GM18526 (cell line): Measurements from ENCODE around the gene DTX4.

ENCODE experiments used
- POLR2A ChIP-seq: IDR thresholded peaks from 3 replicates; pipeline ENCODE4 v1.6.1; 2011; ENCODE audit not compliant: insufficient read length; ENCODE audit errors: extremely low read depth

Gene DTX4

GRCh38 chr11:59198726-59199125 is 26.8 kb downstream of the DTX4 start:
- no peak for TF ChIP-seq POLR2A

DNA sequence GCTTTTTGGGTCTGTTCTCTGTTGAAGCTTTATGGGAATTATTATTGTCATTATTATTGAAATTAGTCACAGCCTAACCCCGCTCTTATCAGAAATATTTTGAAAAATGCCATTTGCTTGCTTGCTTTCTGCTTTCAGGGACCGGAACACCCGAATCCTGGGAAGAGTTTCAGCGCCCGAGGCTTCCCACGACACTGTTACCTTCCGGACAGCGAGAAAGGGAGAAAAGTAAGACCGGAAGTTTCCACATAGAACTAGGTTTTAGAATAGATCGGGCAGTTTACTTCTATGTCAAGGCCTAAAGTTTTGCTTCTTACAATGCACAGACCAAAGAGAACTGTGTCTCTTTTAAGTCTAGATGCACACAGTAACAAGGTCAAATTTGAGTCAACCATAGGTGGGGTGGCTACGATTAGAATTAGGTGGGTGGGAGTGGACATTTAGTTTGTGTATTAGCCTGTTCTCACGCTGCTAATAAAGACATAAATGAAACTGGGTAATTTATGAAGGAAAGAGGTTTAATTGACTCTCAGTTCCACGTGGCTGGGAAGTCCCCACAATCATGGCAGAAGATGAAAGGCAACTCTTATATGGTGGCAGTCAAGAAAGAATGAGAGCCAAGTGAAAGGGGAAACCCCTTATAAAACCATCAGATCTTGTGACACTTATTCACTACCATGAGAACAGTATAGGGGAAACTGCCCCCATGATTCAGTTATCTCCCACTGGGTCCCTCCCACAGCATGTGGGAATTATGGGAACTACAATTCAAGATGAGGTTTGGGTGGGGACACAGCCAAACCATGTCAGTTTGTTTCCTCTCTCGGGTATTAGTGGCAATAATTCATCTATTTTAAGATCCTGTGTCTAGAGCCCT is 27.9 kb downstream of the DTX4 start:
- TF ChIP-seq POLR2A, result no peak

GRCh38 chr11:59200423-59200746 is 28.5 kb downstream of the DTX4 start:
- no peak for TF ChIP-seq POLR2A

DNA sequence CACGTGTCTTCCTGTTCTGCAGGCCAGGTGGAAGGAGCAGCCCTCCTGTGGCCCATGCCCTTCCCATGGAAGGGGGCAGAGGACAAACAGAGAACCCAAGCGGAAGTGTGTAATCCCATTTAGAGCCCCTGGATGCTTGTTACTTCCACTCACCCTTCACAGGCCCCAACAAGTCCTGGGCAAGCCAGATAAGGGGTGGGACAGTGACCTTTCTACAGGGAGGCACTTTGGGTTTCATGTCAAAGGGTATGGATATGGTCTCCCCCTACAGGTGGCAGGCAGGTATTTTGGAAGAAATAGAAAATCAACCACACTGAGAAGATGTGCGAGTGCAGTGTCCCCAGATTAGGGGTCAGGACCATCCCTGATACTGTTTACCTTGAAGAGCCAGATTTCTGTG is 29.4 kb downstream of the DTX4 start:
- no peak for TF ChIP-seq POLR2A

DNA sequence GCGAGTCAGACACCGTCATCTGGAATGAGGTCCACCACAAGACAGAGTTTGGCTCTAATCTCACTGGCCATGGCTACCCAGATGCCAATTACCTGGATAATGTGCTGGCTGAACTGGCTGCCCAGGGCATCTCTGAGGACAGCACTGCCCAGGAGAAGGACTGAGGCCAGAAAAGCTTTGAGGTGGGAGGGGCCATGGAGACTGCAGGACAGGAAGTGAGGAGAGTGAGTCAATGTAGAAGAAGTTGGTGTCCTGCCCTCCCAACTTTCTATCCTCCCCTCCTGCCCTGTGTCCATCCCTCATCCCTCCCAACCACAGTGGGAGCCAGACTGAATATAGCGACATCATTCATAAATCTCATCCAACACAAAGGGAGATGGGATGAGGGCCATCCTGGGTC is 32.8 kb downstream of the DTX4 start:
- no peak for TF ChIP-seq POLR2A

DNA sequence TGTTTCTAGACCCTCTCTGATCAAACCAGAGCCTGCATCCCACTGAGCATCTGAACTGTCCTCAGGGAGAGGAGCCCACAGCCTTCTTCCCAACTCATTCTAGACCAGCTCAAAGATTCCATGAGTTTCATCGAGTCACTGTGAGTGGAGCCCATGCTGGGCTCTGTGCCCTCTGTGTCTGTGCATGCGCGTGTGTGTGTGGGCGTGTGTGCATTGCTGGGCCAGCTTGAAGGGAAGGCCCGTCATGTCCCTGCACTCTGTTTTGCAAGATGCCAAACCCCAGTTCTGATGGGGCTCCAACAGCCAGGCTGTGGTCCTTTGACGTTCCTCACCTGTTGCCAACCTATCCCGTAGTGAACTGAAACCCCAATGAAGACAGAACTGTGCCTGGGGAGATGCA is 33.7 kb downstream of the DTX4 start:
- TF ChIP-seq POLR2A, result no peak

DNA sequence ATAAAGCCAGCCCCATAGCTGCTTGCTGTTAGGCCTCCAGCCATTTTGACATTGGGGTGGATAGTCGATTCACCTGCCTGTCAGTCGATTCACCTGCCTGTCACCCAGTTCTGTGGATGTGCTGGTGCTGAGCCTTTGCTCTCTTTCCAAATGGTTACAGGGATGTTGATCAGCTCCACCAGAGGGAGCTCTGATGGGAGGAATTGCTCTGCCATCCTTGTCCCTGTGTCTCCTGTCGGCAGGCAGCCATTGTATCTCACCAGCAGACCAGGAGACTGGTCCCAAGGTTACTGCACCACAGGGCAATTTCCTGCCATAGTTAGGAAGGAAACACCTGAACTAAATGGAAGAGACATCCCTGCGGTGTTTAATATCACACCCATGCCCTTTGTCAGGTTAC is 34.7 kb downstream of the DTX4 start:
- TF ChIP-seq POLR2A, result no peak

GRCh38 chr11:59207988-59208451 is 36.1 kb downstream of the DTX4 start:
- no peak for TF ChIP-seq POLR2A

DNA sequence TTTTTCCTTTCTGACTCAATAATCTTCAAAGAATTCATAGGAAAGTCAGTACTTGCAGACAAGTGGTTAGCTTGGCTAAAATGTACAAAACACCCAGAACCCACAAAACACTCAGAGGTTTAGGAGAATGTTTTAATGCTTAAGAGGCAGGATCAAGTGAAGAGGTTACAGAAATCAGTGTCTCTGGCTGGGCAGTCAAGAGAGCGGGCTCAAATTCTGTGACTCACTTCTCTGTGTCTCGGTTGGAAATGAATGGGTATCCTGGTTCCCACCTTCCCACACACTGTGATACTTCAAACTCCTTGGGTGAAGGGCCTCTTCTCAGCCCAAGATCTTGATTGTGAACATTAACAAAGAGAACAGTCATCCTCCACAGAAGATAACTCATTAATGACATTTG is 37.0 kb downstream of the DTX4 start:
- TF ChIP-seq POLR2A, result no peak

DNA sequence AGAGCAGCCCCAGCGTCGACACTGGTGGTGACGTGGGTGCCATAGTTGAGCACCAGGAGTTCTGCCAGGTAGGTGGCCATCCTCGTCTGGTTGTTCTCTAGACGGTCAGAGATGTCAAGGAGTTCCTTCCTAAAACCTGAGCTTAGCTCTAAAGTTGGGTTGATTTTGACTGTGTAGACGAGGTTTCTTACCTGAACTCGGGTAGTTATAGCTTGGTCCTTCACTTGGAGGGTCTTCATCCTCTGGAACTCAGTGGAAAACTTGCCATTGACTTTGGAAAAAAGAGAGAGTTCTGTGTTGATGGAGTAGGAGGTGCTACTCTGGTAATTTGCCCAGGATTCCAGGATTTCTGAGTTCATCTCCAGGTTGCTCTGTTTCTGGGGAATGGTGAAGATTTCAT is 40.3 kb downstream of the DTX4 start:
- TF ChIP-seq POLR2A, result no peak

DNA sequence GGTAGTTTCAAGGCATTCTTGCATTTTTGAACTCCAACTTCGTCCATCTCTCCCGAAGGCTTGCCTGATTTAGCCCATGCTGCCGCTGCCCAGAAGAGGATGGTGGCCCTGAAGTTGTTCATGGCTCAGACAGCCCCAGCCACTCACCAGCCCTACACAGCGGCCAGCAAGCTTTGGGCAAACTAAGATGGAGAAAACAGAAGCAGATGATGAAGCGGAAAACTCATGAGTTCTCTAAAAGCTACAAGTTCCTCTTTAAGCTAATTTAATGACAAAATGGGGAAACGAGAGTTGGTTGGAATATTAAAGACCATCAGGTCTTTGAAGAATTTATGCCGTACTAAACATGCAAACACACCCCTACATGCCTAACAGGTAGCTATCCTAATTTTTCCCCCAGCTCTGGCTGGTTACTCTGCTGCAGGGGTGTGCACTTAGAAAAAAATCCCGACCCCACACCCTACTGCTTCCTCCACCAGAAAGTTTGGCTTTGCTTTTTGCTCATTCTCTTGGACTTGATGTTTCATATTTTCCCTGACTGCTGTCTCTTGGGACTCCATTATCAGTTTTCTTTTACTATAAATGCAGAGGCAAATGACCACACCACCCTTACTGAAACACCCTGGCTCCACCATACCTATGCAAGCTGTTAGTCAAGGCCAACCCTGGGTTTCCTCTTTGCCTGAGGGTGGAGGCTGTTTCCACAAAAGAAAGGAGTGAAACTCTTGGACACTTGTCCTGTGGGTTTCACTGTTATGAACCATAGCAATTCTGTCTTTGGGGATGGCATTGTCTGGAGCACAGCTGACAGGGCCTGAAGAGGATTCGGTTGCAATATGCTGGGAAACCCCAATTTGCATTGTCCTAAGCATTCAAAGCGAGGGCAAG is 41.1 kb downstream of the DTX4 start, which contains the start of gene MPEG1:
TSS of gene MPEG1 (minus strand) at position 184 of the 888 bp plus-strand sequence. CDS start at position 122, 62 bp downstream.
- peak; percentile 6 for TF ChIP-seq POLR2A

GRCh38 chr11:59214141-59214893 is 42.4 kb downstream of the DTX4 start:
- TF ChIP-seq POLR2A, result no peak

DNA sequence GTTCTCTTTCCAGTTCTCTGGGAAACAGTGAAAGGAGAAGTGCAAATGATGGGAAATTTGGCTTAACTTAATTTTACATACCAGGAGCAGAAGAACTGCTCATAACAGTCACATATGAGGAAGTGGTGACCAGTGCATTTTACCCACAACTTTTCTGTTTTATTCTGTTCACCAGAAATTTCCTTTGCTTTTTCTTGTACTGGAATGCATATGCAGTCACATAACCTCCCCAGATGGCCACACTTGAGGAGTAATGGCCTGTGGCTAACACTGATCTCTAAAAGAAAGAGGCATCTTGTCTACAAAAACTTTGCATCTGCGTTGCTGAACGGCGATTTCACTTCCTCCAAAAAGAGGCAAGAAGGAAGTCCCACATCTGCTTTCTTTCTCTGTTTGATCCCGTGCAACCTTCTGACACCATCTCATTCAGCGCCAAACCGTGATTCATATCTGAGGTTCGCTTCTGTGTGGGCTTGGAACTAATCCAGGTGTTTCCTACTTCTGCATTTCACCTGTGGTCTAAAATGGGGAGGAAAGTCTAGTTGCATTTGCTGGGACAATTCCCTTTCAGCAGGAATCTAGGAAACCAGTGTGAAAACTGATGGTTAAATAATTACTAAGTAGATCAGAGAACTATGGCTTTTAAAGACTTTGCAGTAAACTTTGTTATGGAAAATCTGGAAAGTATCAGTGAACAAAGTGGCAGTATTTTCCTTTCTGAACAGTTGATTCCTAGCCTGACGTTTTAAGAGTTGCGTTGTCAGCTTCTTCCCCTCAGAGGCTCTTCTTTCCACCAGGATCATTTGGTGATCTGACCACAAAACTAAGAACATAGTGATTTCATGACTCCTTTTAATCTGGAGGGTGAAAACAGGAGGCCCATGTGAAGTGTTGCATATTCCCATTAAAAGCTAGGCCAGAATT is 45.0 kb downstream of the DTX4 start:
- TF ChIP-seq POLR2A, result no peak

GRCh38 chr11:59218319-59218718 is 46.4 kb downstream of the DTX4 start:
- no peak for TF ChIP-seq POLR2A
